B cell (primary cell): Measurements from ENCODE around the gene CMPK1. TPM values are rescaled to one million over a fixed set of nuclear protein-coding genes. Genes with fewer than 3 reads are reported as not detected.

Source experiments
- ATAC-seq: fragments of 200-7000 bp; cut with Tn5 transposase; one replicate; pipeline ENCODE4 v1.10.0; 2021; ENCODE audit warnings: low read depth, mild to moderate bottlenecking, moderate number of reproducible peaks, moderate library complexity
- CTCF ChIA-PET: fragments of 350-600 bp; sonication (Branson Sonifier 250); formaldehyde crosslinking; loops from one replicate; lab custom pipeline; 2021; ENCODE audit warnings: antibody characterized with exemption, inconsistent platforms; lab: Charles Lee
- POLR2A ChIA-PET: fragments of 350-600 bp; sonication (Branson Sonifier 250); formaldehyde crosslinking; loops from one replicate; lab custom pipeline; 2021; ENCODE audit warnings: antibody characterized with exemption; lab: Charles Lee
- DNase-seq: peaks from one replicate; pipeline ENCODE4 v3.0.0; 2013
- H2AFZ ChIP-seq: 2 replicates; pipeline ENCODE4 v1.6.1; 2012; ENCODE audit warnings: mild to moderate bottlenecking, low read depth, low read length; ENCODE audit not compliant: insufficient read depth, poor library complexity, severe bottlenecking
- H3K27ac ChIP-seq, 2 donors: 1 replicate in 1 of 2; 2 replicates in 1 of 2; pipeline ENCODE4 v1.5.1; 2012 to 2013; ENCODE audit warnings: low read length in 2 of 2, mild to moderate bottlenecking in 2 of 2, moderate library complexity in 1 of 2
- H3K27me3 ChIP-seq, 4 experiments: fragments of 200-600 bp in 1 of 4; sonication (generic) in 1 of 4; replicated peaks in 1 of 4; 1 replicate in 2 of 4; 2 replicates in 2 of 4; pipeline versions ENCODE4 v1.6.1 to v1.7.0; 2013 to 2016; ENCODE audit warnings: low read length in 3 of 4, mild to moderate bottlenecking in 2 of 4, mixed read lengths in 1 of 4, moderate library complexity in 1 of 4; ENCODE audit not compliant: insufficient read depth in 4 of 4, control insufficient read depth in 3 of 4; ENCODE audit errors: control extremely low read depth in 1 of 4
- H3K36me3 ChIP-seq, 2 experiments: replicated peaks in 1 of 2; 1 replicate in 1 of 2; 2 replicates in 1 of 2; pipeline versions ENCODE4 v1.6.1 to v1.7.1; 2013; ENCODE audit warnings: low read length in 1 of 2; ENCODE audit not compliant: insufficient read depth in 2 of 2, control insufficient read depth in 1 of 2; ENCODE audit errors: control extremely low read depth in 1 of 2, extremely low read depth in 1 of 2
- H3K4me1 ChIP-seq, 2 donors: fragments of 200-600 bp in 1 of 2; sonication (generic) in 1 of 2; 1 replicate in 1 of 2; 2 replicates in 1 of 2; pipeline versions ENCODE4 v1.5.1 to v1.6.1; 2013 to 2017; ENCODE audit warnings: low read length in 2 of 2; ENCODE audit not compliant: control insufficient read depth in 2 of 2, insufficient read depth in 2 of 2
- H3K4me2 ChIP-seq: replicated peaks from 2 replicates; pipeline ENCODE3; 2012; ENCODE audit warnings: mild to moderate bottlenecking, low read depth, low read length; ENCODE audit not compliant: poor library complexity, severe bottlenecking
- H3K4me3 ChIP-seq, 5 experiments: fragments of 200-600 bp in 1 of 5; sonication (generic) in 1 of 5; 1 replicate in 3 of 5; 2 replicates in 2 of 5; pipeline versions ENCODE4 v1.5.1 to v1.7.0; 2011 to 2016; ENCODE audit warnings: low read length in 4 of 5, mild to moderate bottlenecking in 4 of 5, low read depth in 2 of 5, control low read depth in 1 of 5, moderate library complexity in 1 of 5; ENCODE audit not compliant: insufficient read depth in 1 of 5; ENCODE audit errors: control extremely low read depth in 1 of 5, extremely low read depth in 1 of 5
- H3K79me2 ChIP-seq: fragments of 200-600 bp; sonication (generic); one replicate; pipeline ENCODE4 v1.6.0; 2016; ENCODE audit warnings: low read length; ENCODE audit not compliant: control insufficient read depth, insufficient read depth
- H3K9ac ChIP-seq: fragments of 200-600 bp; sonication (generic); 2 replicates; pipeline ENCODE4 v1.6.1; 2017; ENCODE audit warnings: mild to moderate bottlenecking, low read length, moderate library complexity
- H3K9me3 ChIP-seq, 3 donors: one replicate each; pipeline versions ENCODE4 v1.6.1 to v1.7.1; 2013; ENCODE audit warnings: low read length in 2 of 3; ENCODE audit not compliant: control insufficient read depth in 2 of 3, insufficient read depth in 1 of 3; ENCODE audit errors: control extremely low read depth in 1 of 3
- H4K20me1 ChIP-seq: 2 replicates; pipeline ENCODE4 v1.6.0; 2012; ENCODE audit warnings: mild to moderate bottlenecking, low read length; ENCODE audit not compliant: insufficient read depth, control insufficient read depth, poor library complexity, severe bottlenecking
- H3K27ac Mint-ChIP-seq: one replicate; pipeline ENCODE4 v1.8.0; 2021; ENCODE audit warnings: mixed read lengths
- H3K27me3 Mint-ChIP-seq: one replicate; pipeline ENCODE4 v1.8.0; 2021; ENCODE audit warnings: mixed read lengths
- H3K4me1 Mint-ChIP-seq: one replicate; pipeline ENCODE4 v1.8.0; 2021; ENCODE audit warnings: mixed read lengths
- H3K4me3 Mint-ChIP-seq: one replicate; pipeline ENCODE4 v1.8.0; 2021; ENCODE audit warnings: mixed read lengths
- H3K9me3 Mint-ChIP-seq: one replicate; pipeline ENCODE4 v1.8.0; 2022; ENCODE audit warnings: mixed read lengths; ENCODE audit not compliant: insufficient read depth
- EZH2 ChIP-seq: IDR thresholded peaks from 2 replicates; pipeline ENCODE4 v1.6.1; 2012; ENCODE audit warnings: borderline replicate concordance, low read depth, mild to moderate bottlenecking, moderate library complexity, low read length; ENCODE audit not compliant: insufficient read depth, poor library complexity, severe bottlenecking
- WGBS: methylation state at CpG from one replicate; pipeline ENCODE4 v1.1.5; 2013; ENCODE audit warnings: missing lambda C conversion rate; ENCODE audit not compliant: insufficient coverage; 5-methylcytosine and 5-hydroxymethylcytosine counted together
- intact Hi-C: fragments of 100-400 bp; cut with micrococcal nuclease; formaldehyde crosslinking; loops from one replicate; pipeline ENCODE4 v1.10.0; 2022
- polyA plus RNA-seq: library from polyadenylated mRNA; depleted of rRNA; stranded (reverse); fragments of >200 nt; gene quantifications from 2 replicates; pipeline ENCODE4 v1.2.3, GENCODE V29; 2012
- total RNA-seq, 2 donors: library from RNA; stranded (reverse); fragments of 120-200 nt in 1 of 2; gene quantifications; 1 replicate in 1 of 2; 2 replicates in 1 of 2; pipeline versions ENCODE4 v1.2.3 to v1.2.4, GENCODE V29; 2013 to 2022
- TF ChIP-seq, protein P1 (sequence below): fragments of 200-600 bp; IDR thresholded peaks from one replicate; pipeline ENCODE4 v1.8.0; 2022; ENCODE audit warnings: antibody characterized with exemption, mild to moderate bottlenecking

CMPK1 gene
- total and polyA plus RNA-seq, 2 donors (not counting 1 experiment from before 2014, with no cell fraction given), result 16.8 to 97.4 TPM

DNA sequence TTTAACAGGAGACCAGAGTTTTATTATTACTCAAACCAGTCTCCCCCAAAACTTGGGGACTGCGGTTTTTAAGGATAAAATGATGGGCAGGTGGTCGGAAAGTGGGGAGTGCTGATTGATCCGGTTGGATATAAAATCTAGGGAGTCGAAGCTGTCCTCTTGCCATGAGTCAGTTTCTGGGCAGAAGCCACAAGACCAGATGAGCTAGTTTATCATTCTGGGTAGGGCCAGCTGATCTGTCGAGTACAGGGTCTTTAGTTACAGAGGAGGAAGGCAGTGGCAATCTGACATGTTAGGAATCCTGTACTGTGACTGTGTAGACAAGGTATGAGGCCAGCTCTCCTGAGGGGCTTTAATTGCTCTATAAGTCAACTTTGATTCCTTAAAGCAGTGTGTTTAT is 59.6 kb downstream of the CMPK1 start:
- H3K4me3 Mint-ChIP-seq, result no peak overlapping the region
- no peak for TF ChIP-seq EZH2
- TF ChIP-seq, protein P1, sequence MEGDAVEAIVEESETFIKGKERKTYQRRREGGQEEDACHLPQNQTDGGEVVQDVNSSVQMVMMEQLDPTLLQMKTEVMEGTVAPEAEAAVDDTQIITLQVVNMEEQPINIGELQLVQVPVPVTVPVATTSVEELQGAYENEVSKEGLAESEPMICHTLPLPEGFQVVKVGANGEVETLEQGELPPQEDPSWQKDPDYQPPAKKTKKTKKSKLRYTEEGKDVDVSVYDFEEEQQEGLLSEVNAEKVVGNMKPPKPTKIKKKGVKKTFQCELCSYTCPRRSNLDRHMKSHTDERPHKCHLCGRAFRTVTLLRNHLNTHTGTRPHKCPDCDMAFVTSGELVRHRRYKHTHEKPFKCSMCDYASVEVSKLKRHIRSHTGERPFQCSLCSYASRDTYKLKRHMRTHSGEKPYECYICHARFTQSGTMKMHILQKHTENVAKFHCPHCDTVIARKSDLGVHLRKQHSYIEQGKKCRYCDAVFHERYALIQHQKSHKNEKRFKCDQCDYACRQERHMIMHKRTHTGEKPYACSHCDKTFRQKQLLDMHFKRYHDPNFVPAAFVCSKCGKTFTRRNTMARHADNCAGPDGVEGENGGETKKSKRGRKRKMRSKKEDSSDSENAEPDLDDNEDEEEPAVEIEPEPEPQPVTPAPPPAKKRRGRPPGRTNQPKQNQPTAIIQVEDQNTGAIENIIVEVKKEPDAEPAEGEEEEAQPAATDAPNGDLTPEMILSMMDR, result no peak

DNA sequence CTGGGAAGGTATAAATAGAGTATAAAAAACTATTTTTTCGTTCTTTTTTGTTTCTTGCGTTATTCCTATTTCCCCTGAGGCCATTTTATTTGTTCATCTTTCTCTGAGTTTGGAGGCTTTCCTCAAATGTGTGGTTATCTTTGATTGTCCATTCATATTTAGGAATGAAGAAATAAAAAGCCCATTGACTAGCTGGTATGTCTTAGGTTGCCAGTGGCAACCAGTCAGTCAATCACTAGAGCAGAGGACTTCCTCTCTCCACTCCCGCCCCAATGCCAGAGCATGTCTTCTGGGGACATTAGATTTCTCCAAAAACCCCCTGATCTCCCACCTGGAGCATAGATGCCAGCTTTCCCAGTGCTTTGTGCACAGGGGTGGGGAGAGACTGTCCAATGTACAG is 61.8 kb downstream of the CMPK1 start:
- Histone ChIP-seq H3K4me1 (peaks cover 0 to 4% of the 10 kb centered on the region in 2 donors), H3K9ac (no peak overlapping the region), H3K27me3 (peaks cover 0 to 8% (median 4%) of the 10 kb centered on the region in 4 experiments), H4K20me1 (no peaks in the 10 kb centered on the region), H3K79me2 (no peaks in the 10 kb centered on the region), H3K4me2 (no peak overlapping the region), H3K9me3 (no peaks in the 10 kb centered on the region), H3K27ac (no peak overlapping the region), H3K4me3 (no peak overlapping the region), H2AFZ (no peak overlapping the region), H3K36me3 (no peaks in the 10 kb centered on the region)
- H3K4me1 Mint-ChIP-seq, result peaks cover 4% of the 10 kb centered on the region
- intact Hi-C loops, result no loop called here
- no peak overlapping the region for H3K4me3 Mint-ChIP-seq
- CTCF ChIA-PET, result no interaction called here
- no peak for ATAC-seq
- H3K27me3 Mint-ChIP-seq, result peaks cover 45% of the 10 kb centered on the region
- H3K27ac Mint-ChIP-seq, result no peak overlapping the region
- WGBS, result 100% methylated on average over 1 of the region's 3 CpGs
- no peaks in the 10 kb centered on the region for H3K9me3 Mint-ChIP-seq
- TF ChIP-seq EZH2, result no peak
- TF ChIP-seq, protein P1, result no peak
- no peak for DNase-seq
- POLR2A ChIA-PET, result no interaction called here

More for the DNA sequence above, 59.6 kb downstream of the CMPK1 start:
- no peaks in the 10 kb centered on the region for H3K79me2 ChIP-seq
- H3K4me2 ChIP-seq, result no peak overlapping the region
- no peaks in the 10 kb centered on the region for H3K9me3 ChIP-seq
- H3K27me3 ChIP-seq, result peaks cover 0 to 8% (median 2%) of the 10 kb centered on the region in 4 experiments
- intact Hi-C loops, result no loop called here
- no peak overlapping the region for H2AFZ ChIP-seq
- Mint-ChIP-seq H3K27me3 (peaks cover 44% of the 10 kb centered on the region), H3K9me3 (no peaks in the 10 kb centered on the region), H3K4me1 (no peaks in the 10 kb centered on the region), H3K27ac (no peak overlapping the region)
- no peak overlapping the region for H3K27ac ChIP-seq
- CTCF ChIA-PET, result interaction anchor here (0.7 to 0.9 kb wide), 2 partner anchors 138 to 333 kb away, joined by 3 to 4 read pairs; no protein-coding TSS in a partner anchor
- H4K20me1 ChIP-seq, result no peaks in the 10 kb centered on the region
- POLR2A ChIA-PET, result no interaction called here
- no peak overlapping the region for H3K4me3 ChIP-seq
- DNase-seq, result no peak
- 96% methylated on average over 4 of the region's 5 CpGs for WGBS
- no peaks in the 10 kb centered on the region for H3K36me3 ChIP-seq
- no peak overlapping the region for H3K9ac ChIP-seq
- H3K4me1 ChIP-seq, result no peaks in the 10 kb centered on the region
- no peak for ATAC-seq
